Astrocyte (in vitro differentiated cells and primary cell): Measurements from ENCODE around the gene SBNO2.

Experiments
- CTCF ChIP-seq: IDR thresholded peaks from 2 replicates; pipeline ENCODE4 v1.5.1; 2011; ENCODE audit warnings: low read depth, mild to moderate bottlenecking, inconsistent platforms, low read length, moderate library complexity; ENCODE audit not compliant: insufficient read depth
- EZH2 ChIP-seq: IDR thresholded peaks from 2 replicates; pipeline ENCODE4 v1.6.1; 2012; ENCODE audit warnings: mild to moderate bottlenecking, low read length, inconsistent platforms; ENCODE audit not compliant: insufficient read depth

- TF ChIP-seq CTCF (no peak), EZH2 (no peak)
These were observed 88.2 kb downstream of the SBNO2 start for GRCh38 chr19:1085676-1086442.
